Naive thymus-derived CD4-positive, alpha-beta T cell (primary cell): Measurements from ENCODE around the gene SMYD3. TPM values are rescaled to one million over a fixed set of nuclear protein-coding genes. Genes with fewer than 3 reads are reported as not detected.

Experiments
- ATAC-seq: fragments of 150-1000 bp; cut with Tn5 transposase; 2 replicates; pipeline ENCODE4 v1.10.0; 2021; ENCODE audit warnings: mild to moderate bottlenecking, moderate library complexity
- CTCF ChIA-PET: fragments of 350-600 bp; sonication (Branson Sonifier 250); formaldehyde crosslinking; loops from one replicate; lab custom pipeline; 2021; ENCODE audit warnings: antibody characterized with exemption; lab: Charles Lee
- POLR2A ChIA-PET: fragments of 350-600 bp; sonication (Branson Sonifier 250); formaldehyde crosslinking; loops from one replicate; lab custom pipeline; 2021; ENCODE audit warnings: antibody characterized with exemption, inconsistent platforms; lab: Charles Lee
- DNase-seq, 9 donors: peaks; one replicate each; pipeline versions ENCODE4 v3.0.0 to v3.0.0-alpha.2; 2020 to 2022; ENCODE audit warnings: mixed read lengths in 1 of 9
- H3K27ac ChIP-seq: one replicate; pipeline ENCODE4 v1.7.0; 2013; ENCODE audit warnings: mild to moderate bottlenecking, low read depth, low read length, moderate library complexity
- H3K27me3 ChIP-seq, 2 donors: one replicate each; pipeline ENCODE4 v1.7.0; 2013; ENCODE audit warnings: low read length in 2 of 2, mild to moderate bottlenecking in 2 of 2, moderate library complexity in 2 of 2; ENCODE audit not compliant: control insufficient read depth in 2 of 2, insufficient read depth in 2 of 2
- H3K36me3 ChIP-seq, 3 experiments: 1 replicate in 2 of 3; 2 replicates in 1 of 3; pipeline ENCODE4 v1.7.0; 2013; ENCODE audit warnings: low read length in 3 of 3, mild to moderate bottlenecking in 3 of 3, moderate library complexity in 1 of 3; ENCODE audit not compliant: insufficient read depth in 3 of 3, control insufficient read depth in 2 of 3
- H3K4me1 ChIP-seq, 2 donors: one replicate each; pipeline ENCODE4 v1.7.0; 2013; ENCODE audit warnings: low read length in 2 of 2, mild to moderate bottlenecking in 2 of 2, moderate library complexity in 1 of 2; ENCODE audit not compliant: control insufficient read depth in 2 of 2, insufficient read depth in 2 of 2
- H3K4me3 ChIP-seq: 2 replicates; pipeline ENCODE4 v1.7.0; 2013; ENCODE audit warnings: mild to moderate bottlenecking, low read length
- H3K9me3 ChIP-seq, 3 experiments: 1 replicate in 2 of 3; 2 replicates in 1 of 3; pipeline ENCODE4 v1.7.0; 2013; ENCODE audit warnings: low read length in 3 of 3; ENCODE audit not compliant: control insufficient read depth in 2 of 3
- H3K27ac Mint-ChIP-seq, 9 donors: one replicate each; pipeline ENCODE4 v1.8.0; 2020 to 2022; ENCODE audit warnings: mixed read lengths in 9 of 9, mild to moderate bottlenecking in 8 of 9, moderate library complexity in 5 of 9, inconsistent platforms in 2 of 9
- H3K27me3 Mint-ChIP-seq, 5 donors: one replicate each; pipeline ENCODE4 v1.8.0; 2021 to 2022; ENCODE audit warnings: mixed read lengths in 5 of 5, mild to moderate bottlenecking in 1 of 5
- H3K36me3 Mint-ChIP-seq, 5 donors: one replicate each; pipeline ENCODE4 v1.8.0; 2020 to 2022; ENCODE audit warnings: mixed read lengths in 5 of 5, mild to moderate bottlenecking in 3 of 5, inconsistent platforms in 1 of 5
- H3K4me1 Mint-ChIP-seq, 7 donors: one replicate each; pipeline ENCODE4 v1.8.0; 2020 to 2022; ENCODE audit warnings: mixed read lengths in 7 of 7, mild to moderate bottlenecking in 3 of 7, inconsistent platforms in 1 of 7
- H3K4me3 Mint-ChIP-seq, 10 donors: one replicate each; pipeline ENCODE4 v1.8.0; 2020 to 2022; ENCODE audit warnings: mild to moderate bottlenecking in 10 of 10, mixed read lengths in 10 of 10, moderate library complexity in 6 of 10, inconsistent platforms in 2 of 10
- H3K9me3 Mint-ChIP-seq, 11 donors: one replicate each; pipeline ENCODE4 v1.8.0; 2020 to 2022; ENCODE audit warnings: mixed read lengths in 11 of 11, mild to moderate bottlenecking in 4 of 11, inconsistent platforms in 1 of 11, moderate library complexity in 1 of 11
- intact Hi-C, 2 donors: fragments of 100-400 bp; cut with micrococcal nuclease; formaldehyde crosslinking; loops; one replicate each; pipeline ENCODE4 v1.15.1; 2023
- polyA plus RNA-seq, 2 donors: library from polyadenylated mRNA; unstranded; fragments of 300-500 nt; fragmentation: Illumina TruSeq; gene quantifications; one replicate each; pipeline ENCODE4 v1.2.3, GENCODE V29; 2021
- total RNA-seq, 6 experiments: library from RNA in 5 of 6; stranded (reverse) in 5 of 6; gene quantifications; 1 replicate in 5 of 6; 2 replicates in 1 of 6; pipeline ENCODE4 v1.2.3 and lab custom pipeline; 2021 to 2026

The SMYD3 gene
- total and polyA plus RNA-seq, 7 experiments from 2014 or later, result 19.5 to 28.6 (median 24.4) TPM

- DNase-seq (no peak), ATAC-seq (no peak)
- no peak overlapping the region for H3K4me3 ChIP-seq
- peaks cover 0 to 3% (median 0%) of the 10 kb centered on the region in 5 donors for H3K36me3 Mint-ChIP-seq
- no peaks in the 10 kb centered on the region for H3K4me1 ChIP-seq
- no peaks in the 10 kb centered on the region for H3K9me3 Mint-ChIP-seq
- ChIA-PET POLR2A (no interaction called here), CTCF (no interaction called here)
- H3K27me3 ChIP-seq, result no peaks in the 10 kb centered on the region
- H3K27ac Mint-ChIP-seq, result no peak overlapping the region
- H3K4me1 Mint-ChIP-seq, result peaks cover under 1 to 14% (median 11%) of the 10 kb centered on the region in 7 donors
- intact Hi-C loops, result no loop called here
- H3K4me3 Mint-ChIP-seq, result no peak overlapping the region
- H3K27me3 Mint-ChIP-seq, result peaks cover 0 to under 1% (median 0%) of the 10 kb centered on the region in 5 donors
- no peak overlapping the region for H3K27ac ChIP-seq
- no peaks in the 10 kb centered on the region for H3K36me3 ChIP-seq
- H3K9me3 ChIP-seq, result no peaks in the 10 kb centered on the region
These were observed 569.6 kb downstream of the SMYD3 start for GRCh38 chr1:245937316-245938045.

DNA sequence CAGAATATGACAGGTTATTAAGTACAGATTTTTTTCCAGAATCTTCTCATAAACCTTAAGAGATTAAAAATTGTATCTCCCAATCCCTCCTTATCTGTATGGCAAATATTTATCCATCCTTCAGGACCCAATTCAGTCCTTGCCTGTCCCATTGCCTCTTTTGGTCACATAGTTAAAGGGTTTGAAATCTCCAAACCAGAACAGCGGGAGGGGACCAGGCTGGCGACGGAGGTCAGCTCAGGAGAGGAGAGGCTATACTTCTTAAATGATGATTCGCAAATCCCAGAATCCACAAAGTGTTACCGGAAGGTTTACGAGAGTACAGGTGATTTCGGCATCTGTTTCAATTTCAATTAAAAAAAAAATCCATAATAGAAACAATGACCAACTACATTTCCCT, 572.7 kb downstream of the SMYD3 start:
- POLR2A ChIA-PET, result no interaction called here
- H3K9me3 ChIP-seq, result no peaks in the 10 kb centered on the region
- H3K27ac ChIP-seq, result no peak overlapping the region
- no peak overlapping the region for H3K4me3 ChIP-seq
- ATAC-seq (no peak), DNase-seq (no peak)
- H3K27me3 ChIP-seq, result no peaks in the 10 kb centered on the region
- no peaks in the 10 kb centered on the region for H3K36me3 ChIP-seq
- CTCF ChIA-PET, result no interaction called here
- intact Hi-C loops, result loop anchor here in 1 of 2 donors (5.0 kb wide), 1 partner anchor 33 kb away; no protein-coding TSS in a partner anchor
- Mint-ChIP-seq H3K27me3 (no peaks in the 10 kb centered on the region), H3K27ac (no peak overlapping the region), H3K4me3 (no peak overlapping the region), H3K9me3 (no peaks in the 10 kb centered on the region), H3K36me3 (peaks cover 0 to 17% (median 3%) of the 10 kb centered on the region in 5 donors), H3K4me1 (peaks cover 0 to 2% (median 0%) of the 10 kb centered on the region in 7 donors)
- no peaks in the 10 kb centered on the region for H3K4me1 ChIP-seq

GRCh38 chr1:245933431-245934045, 573.5 kb downstream of the SMYD3 start:
- no peaks in the 10 kb centered on the region for H3K9me3 Mint-ChIP-seq
- Histone ChIP-seq H3K27ac (no peak overlapping the region), H3K4me1 (no peaks in the 10 kb centered on the region), H3K27me3 (no peaks in the 10 kb centered on the region), H3K4me3 (no peak overlapping the region), H3K9me3 (no peaks in the 10 kb centered on the region), H3K36me3 (no peaks in the 10 kb centered on the region)
- H3K27ac Mint-ChIP-seq, result no peak overlapping the region
- ChIA-PET CTCF (no interaction called here), POLR2A (no interaction called here)
- no peak for DNase-seq
- H3K27me3 Mint-ChIP-seq, result no peaks in the 10 kb centered on the region
- intact Hi-C loops, result loop anchor here in 1 of 2 donors (5.0 kb wide), 1 partner anchor 34 kb away; no protein-coding TSS in a partner anchor
- H3K4me1 Mint-ChIP-seq, result peaks cover 0 to 2% (median 0%) of the 10 kb centered on the region in 7 donors
- peaks cover 0 to 24% (median 11%) of the 10 kb centered on the region in 5 donors for H3K36me3 Mint-ChIP-seq
- H3K4me3 Mint-ChIP-seq, result no peak overlapping the region
- no peak for ATAC-seq

DNA sequence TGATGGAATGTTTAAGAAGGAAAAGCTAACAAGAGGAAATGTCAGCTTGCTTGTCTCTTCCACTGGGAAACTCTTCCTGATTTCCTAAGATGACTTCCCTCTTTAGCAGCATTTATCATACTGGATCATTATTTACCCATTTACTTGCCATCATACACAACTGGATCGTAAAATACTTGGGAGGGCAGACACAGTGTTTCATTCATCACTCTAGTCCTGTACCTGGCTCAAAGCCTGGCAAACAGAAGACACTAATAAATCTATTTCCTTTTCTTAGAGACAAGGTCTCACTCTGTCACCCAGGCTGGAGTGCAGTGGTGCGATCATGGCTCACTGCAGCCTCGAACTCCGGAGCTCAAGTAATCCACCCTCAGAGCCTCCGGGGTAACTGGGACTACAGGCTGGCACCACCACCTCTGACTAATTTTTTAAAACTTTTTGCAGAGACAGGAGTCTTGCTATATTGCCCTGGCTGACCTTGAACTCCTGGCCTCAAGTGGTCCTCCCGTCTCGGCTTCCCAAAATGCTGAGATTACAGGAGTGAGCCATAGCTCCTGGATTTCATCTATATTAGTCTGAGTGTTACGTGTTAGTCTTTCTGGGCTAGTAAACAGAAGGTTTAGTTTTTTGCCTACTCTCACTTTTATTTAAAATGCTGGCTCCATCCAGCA, 574.6 kb downstream of the SMYD3 start:
- peaks cover 0 to 3% (median 0%) of the 10 kb centered on the region in 7 donors for H3K4me1 Mint-ChIP-seq
- intact Hi-C loops, result loop anchor here in 1 of 2 donors (5.0 kb wide), 1 partner anchor 35 kb away; no protein-coding TSS in a partner anchor
- H3K27me3 Mint-ChIP-seq, result no peaks in the 10 kb centered on the region
- H3K27ac Mint-ChIP-seq, result peak overlapping the region in 1 of 9 donors; percentile 6
- no peak for ATAC-seq
- no peaks in the 10 kb centered on the region for H3K27me3 ChIP-seq
- POLR2A ChIA-PET, result no interaction called here
- H3K4me3 Mint-ChIP-seq, result no peak overlapping the region
- CTCF ChIA-PET, result interaction anchor here (0.6 kb wide), 1 partner anchor 665 kb away, joined by 4 read pairs; no protein-coding TSS in a partner anchor
- peaks cover 0 to 5% (median 0%) of the 10 kb centered on the region in 3 experiments for H3K36me3 ChIP-seq
- no peak overlapping the region for H3K27ac ChIP-seq
- peaks cover 0 to 30% (median 17%) of the 10 kb centered on the region in 5 donors for H3K36me3 Mint-ChIP-seq
- no peaks in the 10 kb centered on the region for H3K9me3 ChIP-seq
- no peaks in the 10 kb centered on the region for H3K9me3 Mint-ChIP-seq
- H3K4me3 ChIP-seq, result no peak overlapping the region
- H3K4me1 ChIP-seq, result no peaks in the 10 kb centered on the region
- no peak for DNase-seq

DNA sequence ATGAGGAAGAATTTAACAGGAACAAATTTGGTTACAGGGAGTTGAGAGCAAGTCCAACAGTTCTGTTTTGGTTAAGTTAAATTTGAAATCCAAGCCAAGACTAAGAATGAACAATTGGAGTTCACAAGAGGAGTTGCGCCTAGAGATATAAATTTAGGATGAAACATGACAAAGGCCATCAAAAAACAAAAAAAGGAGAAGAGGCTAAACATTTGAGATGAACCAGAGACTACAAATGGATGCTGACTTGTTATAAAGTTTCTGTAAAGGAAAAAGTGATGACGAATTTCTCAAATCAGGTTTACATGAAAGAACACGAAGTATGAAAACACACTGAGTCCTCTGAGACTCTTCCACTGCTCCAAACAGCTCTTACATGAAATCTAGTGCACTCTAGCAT, 575.6 kb downstream of the SMYD3 start:
- ChIA-PET POLR2A (no interaction called here), CTCF (no interaction called here)
- intact Hi-C loops, result loop anchor here in 1 of 2 donors (5.0 kb wide), 1 partner anchor 36 kb away; no protein-coding TSS in a partner anchor
- no peak overlapping the region for H3K27ac ChIP-seq
- Mint-ChIP-seq H3K27me3 (no peaks in the 10 kb centered on the region), H3K27ac (peak overlapping the region in 1 of 9 donors; percentile 9), H3K4me1 (peaks cover 0 to 4% (median 0%) of the 10 kb centered on the region in 7 donors), H3K36me3 (peaks cover 0 to 38% (median 22%) of the 10 kb centered on the region in 5 donors), H3K9me3 (no peaks in the 10 kb centered on the region), H3K4me3 (no peak overlapping the region)
- H3K4me1 ChIP-seq, result no peaks in the 10 kb centered on the region
- ATAC-seq (no peak), DNase-seq (no peak)
- no peaks in the 10 kb centered on the region for H3K27me3 ChIP-seq
- H3K36me3 ChIP-seq, result peaks cover 0 to 9% (median 0%) of the 10 kb centered on the region in 3 experiments
- no peaks in the 10 kb centered on the region for H3K9me3 ChIP-seq
- no peak overlapping the region for H3K4me3 ChIP-seq

DNA sequence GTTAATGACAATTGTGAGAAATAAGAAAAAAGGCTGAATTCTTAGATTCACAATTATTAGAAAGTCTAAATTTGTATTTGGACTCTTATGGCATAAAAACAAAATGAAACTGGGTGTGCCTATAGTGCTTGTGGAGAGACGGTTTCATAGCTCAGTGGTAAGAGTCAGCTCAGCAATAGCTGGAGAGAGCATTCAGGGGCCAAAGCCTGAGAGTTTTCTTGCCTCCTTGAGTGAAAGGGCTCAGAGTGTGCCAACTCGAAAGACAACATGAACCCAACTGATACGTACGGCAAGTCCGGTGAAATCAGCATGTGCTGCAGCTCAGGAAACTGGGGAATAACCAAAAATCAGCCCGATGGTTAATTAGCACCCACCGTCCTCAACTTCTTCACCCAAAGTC, 577.9 kb downstream of the SMYD3 start:
- H3K27me3 Mint-ChIP-seq, result no peaks in the 10 kb centered on the region
- Histone ChIP-seq H3K9me3 (no peaks in the 10 kb centered on the region), H3K27me3 (no peaks in the 10 kb centered on the region), H3K4me3 (no peak overlapping the region), H3K36me3 (peaks cover 0 to 9% (median 0%) of the 10 kb centered on the region in 3 experiments), H3K4me1 (no peaks in the 10 kb centered on the region), H3K27ac (no peak overlapping the region)
- no peak for ATAC-seq
- H3K27ac Mint-ChIP-seq, result no peak overlapping the region
- peaks cover 0 to 3% (median 0%) of the 10 kb centered on the region in 11 donors for H3K9me3 Mint-ChIP-seq
- H3K4me3 Mint-ChIP-seq, result no peak overlapping the region
- peaks cover 0 to 4% (median 0%) of the 10 kb centered on the region in 7 donors for H3K4me1 Mint-ChIP-seq
- intact Hi-C loops, result no loop called here
- peaks cover 0 to 48% (median 35%) of the 10 kb centered on the region in 5 donors for H3K36me3 Mint-ChIP-seq
- CTCF ChIA-PET, result interaction anchor here (0.6 kb wide), 1 partner anchor 77 kb away, joined by 3 read pairs; no protein-coding TSS in a partner anchor
- POLR2A ChIA-PET, result no interaction called here
- DNase-seq, result no peak
